HepG2 (cell line): Measurements from ENCODE around the gene ZFAND6. TPM values are rescaled to one million over a fixed set of nuclear protein-coding genes. Genes with fewer than 3 reads are reported as not detected.

Source experiments
- ARID5B ChIP-seq: IDR thresholded peaks from 2 replicates; pipeline ENCODE4 v1.4.0; 2020; ENCODE audit warnings: mild to moderate bottlenecking, missing genetic modification reagents
- ASH2L ChIP-seq: fragments of 300-600, 200-600 bp; sonication (generic); IDR thresholded peaks from 2 replicates; pipeline ENCODE4 v1.7.0; 2017; ENCODE audit warnings: low read depth, mild to moderate bottlenecking, moderate library complexity, mixed read lengths, low read length; ENCODE audit not compliant: insufficient read length
- CEBPB ChIP-seq: IDR thresholded peaks from 2 replicates; pipeline ENCODE4 v1.6.1; 2011; ENCODE audit warnings: low read depth, low read length, improper control_type of control experiment, borderline replicate concordance
- EP300 ChIP-seq, 3 experiments: sonication (generic) in 1 of 3; formaldehyde crosslinking in 1 of 3; IDR thresholded peaks; 2 replicates each; pipeline versions ENCODE4 v1.5.1 to v1.6.1; 2011 to 2020; ENCODE audit warnings: low read depth in 2 of 3, low read length in 2 of 3, borderline replicate concordance in 1 of 3, improper control_type of control experiment in 1 of 3, mild to moderate bottlenecking in 1 of 3, missing genetic modification reagents in 1 of 3, moderate library complexity in 1 of 3
- FOSL1 ChIP-seq: sonication (generic); formaldehyde crosslinking; IDR thresholded peaks from 2 replicates; pipeline ENCODE4 v1.9.0; 2021; ENCODE audit warnings: missing genetic modification reagents, borderline replicate concordance
- FOXA3 ChIP-seq: IDR thresholded peaks from 2 replicates; pipeline ENCODE4 v1.6.1; 2016; ENCODE audit warnings: missing genetic modification reagents, missing compliant biosample characterization
- FOXC1 ChIP-seq: sonication (generic); formaldehyde crosslinking; IDR thresholded peaks from 2 replicates; pipeline ENCODE4 v1.8.0; 2022; ENCODE audit warnings: mild to moderate bottlenecking, missing genetic modification reagents, borderline replicate concordance
- HIC2 ChIP-seq: sonication (generic); formaldehyde crosslinking; IDR thresholded peaks from 2 replicates; pipeline ENCODE4 v1.9.0; 2022; ENCODE audit warnings: low read depth, missing genetic modification reagents
- ISL2 ChIP-seq: sonication (generic); formaldehyde crosslinking; IDR thresholded peaks from 2 replicates; pipeline ENCODE4 v1.5.0; 2020; ENCODE audit warnings: missing genetic modification reagents
- MED1 ChIP-seq: sonication (generic); formaldehyde crosslinking; IDR thresholded peaks from 2 replicates; pipeline ENCODE4 v1.4.0; 2020; ENCODE audit warnings: missing genetic modification reagents
- SAP130 ChIP-seq: IDR thresholded peaks from 2 replicates; pipeline ENCODE4 v1.6.1; 2016; ENCODE audit warnings: low read depth
- TFE3 ChIP-seq: IDR thresholded peaks from 2 replicates; pipeline ENCODE4 v1.6.1; 2016
- ZNF503 ChIP-seq: sonication (generic); formaldehyde crosslinking; IDR thresholded peaks from 2 replicates; pipeline ENCODE4 v1.4.0; 2020; ENCODE audit warnings: missing genetic modification reagents
- ZNF652 ChIP-seq: IDR thresholded peaks from 2 replicates; pipeline ENCODE4 v1.6.1; 2016; ENCODE audit warnings: low read depth, borderline replicate concordance
- ZNF672 ChIP-seq: sonication (generic); formaldehyde crosslinking; IDR thresholded peaks from 2 replicates; pipeline ENCODE4 v1.8.1; 2022; ENCODE audit warnings: missing genetic modification reagents
- ZNF710 ChIP-seq: sonication (generic); formaldehyde crosslinking; IDR thresholded peaks from 2 replicates; pipeline ENCODE4 v1.5.0; 2020; ENCODE audit warnings: mild to moderate bottlenecking, missing genetic modification reagents, borderline replicate concordance
- ZNF737 ChIP-seq: sonication (generic); formaldehyde crosslinking; IDR thresholded peaks from 2 replicates; pipeline ENCODE4 v1.5.0; 2020; ENCODE audit warnings: missing genetic modification reagents, mild to moderate bottlenecking, borderline replicate concordance
- ZNF841 ChIP-seq: sonication (generic); formaldehyde crosslinking; IDR thresholded peaks from 2 replicates; pipeline ENCODE4 v1.8.1; 2023; ENCODE audit warnings: missing genetic modification reagents, borderline replicate concordance
- polyA plus RNA-seq, 8 experiments: library from polyadenylated mRNA; depleted of rRNA in 3 of 8; stranded (reverse) in 7 of 8; unstranded in 1 of 8; fragments of >200 nt; fragmentation: Illumina TruSeq in 4 of 8; extraction: Trizol in 4 of 8; gene quantifications; 2 replicates each; pipeline versions ENCODE4 v1.2.1 to v1.2.3, GENCODE V29; 2011 to 2016; ENCODE audit warnings: low read depth in 4 of 8, missing spikeins in 1 of 8, mixed read lengths in 1 of 8; ENCODE audit not compliant: insufficient read depth in 1 of 8
- total RNA-seq, 5 experiments: library from RNA; depleted of rRNA; stranded (reverse); fragments of >200 nt; fragmentation: Illumina TruSeq; extraction: Trizol; gene quantifications; 2 replicates each; pipeline ENCODE4 v1.2.3, GENCODE V29; 2016; ENCODE audit warnings: low read depth in 1 of 5

Gene ZFAND6
- total and polyA plus RNA-seq, 2 of the 13 experiments (the other 11 are each of a cell fraction or from before 2014, with no cell fraction given): 84.2 to 115 TPM

GRCh38 chr15:80070840-80071239, 11.4 kb downstream of the ZFAND6 start (continued):
- TF ChIP-seq ZNF710 (CRISPR knock-in tag) (no peak), FOXC1 (CRISPR knock-in tag) (no peak), ZNF672 (CRISPR knock-in tag) (no peak), ZNF652 (CRISPR knock-in tag) (peak; percentile 30; the same call in 1 of the 2 replicates), SAP130 (CRISPR knock-in tag) (peak; percentile 50), FOXA3 (CRISPR knock-in tag) (0 out of 2 replicates have a peak, but pooled peaks have one; percentile 16), ASH2L (peak; percentile 7), CEBPB (peak; percentile 62; the same call in 1 of the 2 replicates), TFE3 (no peak), ZNF737 (CRISPR knock-in tag) (no peak), ZNF503 (CRISPR knock-in tag) (0 out of 2 replicates have a peak, but pooled peaks have one; percentile 22), FOSL1 (CRISPR knock-in tag) (no peak), EP300 (IDR thresholded peaks at IDR 0.05; ENCODE audit: low read depth in 2 of 2, low read length in 2 of 2) (peak in 1 of 2 experiments; percentile 37; a peak in 1 of 4 replicates), EP300 (CRISPR knock-in tag; IDR thresholded peaks at IDR 0.05; ENCODE audit: borderline replicate concordance) (no peak), HIC2 (CRISPR knock-in tag) (no peak), MED1 (CRISPR knock-in tag) (0 out of 2 replicates have a peak, but pooled peaks have one; percentile 16), ARID5B (CRISPR knock-in tag) (peak; percentile 44; the same call in 1 of the 2 replicates), ISL2 (CRISPR knock-in tag) (0 out of 2 replicates have a peak, but pooled peaks have one; percentile 30), ZNF841 (CRISPR knock-in tag) (no peak)
